Panc1 (cell line): ENCODE results near the gene SLC41A3. TPM values are rescaled to one million over a fixed set of nuclear protein-coding genes. Genes with fewer than 3 reads are reported as not detected.

Source experiments
- ATAC-seq: fragments of 200-7000 bp; cut with Tn5 transposase; 2 replicates; pipeline ENCODE4 v1.9.1; 2020; ENCODE audit warnings: mild to moderate bottlenecking, moderate library complexity
- BruUV-seq: library from RNA; stranded (reverse); fragments of 400-500 nt; replicated peaks from 2 replicates; lab custom pipeline; 2021; lab: Mats Ljungman, UMichigan
- CTCF ChIA-PET: fragments of 300-600 bp; sonication (Branson Sonifier 250); formaldehyde crosslinking; loops from one replicate; lab custom pipeline; 2022; ENCODE audit warnings: antibody characterized with exemption; lab: Charles Lee
- POLR2A ChIA-PET: fragments of 300-600 bp; sonication (Branson Sonifier 250); formaldehyde crosslinking; loops from one replicate; lab custom pipeline; 2022; ENCODE audit warnings: antibody characterized with exemption; lab: Charles Lee
- DNase-seq: peaks from one replicate; pipeline ENCODE4 v3.0.0-alpha.2; 2010; ENCODE audit warnings: low read depth, low spot score
- H3K27ac ChIP-seq: 2 replicates; pipeline ENCODE4 v1.5.1; 2011; ENCODE audit warnings: mild to moderate bottlenecking, low read length, inconsistent platforms
- H3K27me3 ChIP-seq: fragments of 200-500 bp; sonication (Bioruptor generic); 2 replicates; pipeline ENCODE4 v1.6.0; 2014; ENCODE audit warnings: low read length, inconsistent platforms; ENCODE audit not compliant: control insufficient read depth, insufficient read depth
- H3K36me3 ChIP-seq: fragments of 200-500 bp; sonication (Bioruptor generic); 2 replicates; pipeline ENCODE4 v1.5.1; 2014; ENCODE audit warnings: inconsistent platforms, mild to moderate bottlenecking, low read length, moderate library complexity; ENCODE audit not compliant: control insufficient read depth, insufficient read depth
- H3K4me1 ChIP-seq: 2 replicates; pipeline ENCODE4 v1.5.1; 2011; ENCODE audit warnings: inconsistent platforms, mild to moderate bottlenecking, low read length, moderate library complexity; ENCODE audit not compliant: control insufficient read depth, insufficient read depth
- H3K4me3 ChIP-seq, 2 experiments: 2 replicates each; pipeline ENCODE4 v1.5.1; 2011 to 2012; ENCODE audit warnings: low read depth in 2 of 2, low read length in 2 of 2, mild to moderate bottlenecking in 2 of 2, inconsistent platforms in 1 of 2, moderate library complexity in 1 of 2
- H3K9me3 ChIP-seq: fragments of 200-500 bp; sonication (Bioruptor generic); 2 replicates; pipeline ENCODE4 v1.5.1; 2014; ENCODE audit warnings: low read depth, mild to moderate bottlenecking, inconsistent platforms, low read length, moderate library complexity; ENCODE audit not compliant: control insufficient read depth, insufficient read depth
- POLR2AphosphoS5 ChIP-seq: IDR thresholded peaks from 2 replicates; pipeline ENCODE4 v1.6.1; 2012; ENCODE audit warnings: mild to moderate bottlenecking, low read depth, low read length, moderate library complexity
- SIN3A ChIP-seq: IDR thresholded peaks from 2 replicates; pipeline ENCODE4 v1.6.1; 2012; ENCODE audit warnings: low read depth, mild to moderate bottlenecking, low read length, moderate library complexity, borderline replicate concordance; ENCODE audit not compliant: insufficient read depth
- TCF7L2 ChIP-seq: IDR thresholded peaks from 2 replicates; pipeline ENCODE4 v1.6.1; 2011; ENCODE audit warnings: mild to moderate bottlenecking, low read depth, low read length, inconsistent platforms
- in situ Hi-C: cut with HindIII; loops from 2 replicates; pipeline ENCODE4 v1.10.0; 2016; ENCODE audit warnings: low sequenced_read_pairs, low pct_unique_long_range_greater_than_20kb
- intact Hi-C: fragments of 100-400 bp; cut with micrococcal nuclease; formaldehyde crosslinking; loops from one replicate; pipeline ENCODE4 v1.10.0; 2022; ENCODE audit not compliant: unreplicated experiment
- total RNA-seq: library from RNA; stranded (reverse); gene quantifications from one replicate; pipeline ENCODE4 v1.2.1, GENCODE V29; 2021; ENCODE audit not compliant: unreplicated experiment
- TF ChIP-seq, protein P1 (sequence below), 2 experiments: IDR thresholded peaks; 2 replicates each; pipeline ENCODE4 v1.6.1; 2011 to 2012; ENCODE audit warnings: low read depth in 2 of 2, control low read depth in 1 of 2, low read length in 1 of 2, mild to moderate bottlenecking in 1 of 2, moderate library complexity in 1 of 2; ENCODE audit not compliant: insufficient read depth in 1 of 2
- TF ChIP-seq, protein P2 (sequence below): fragments of 450-650 bp; IDR thresholded peaks from 2 replicates; pipeline ENCODE4 v1.5.1; 2017; ENCODE audit warnings: mild to moderate bottlenecking

Gene SLC41A3
- total RNA-seq, 1 experiment from 2014 or later, result 39.0 TPM

- ATAC-seq, result no peak
- Histone ChIP-seq H3K4me1 (no peaks in the 10 kb centered on the region), H3K27ac (no peak overlapping the region), H3K27me3 (no peaks in the 10 kb centered on the region), H3K9me3 (no peaks in the 10 kb centered on the region; the same call in 1 of the 2 replicates), H3K4me3 (no peak overlapping the region), H3K36me3 (no peaks in the 10 kb centered on the region)
- POLR2A ChIA-PET, result no interaction called here
- in situ Hi-C loops (no loop called here), intact Hi-C loops (no loop called here)
- CTCF ChIA-PET, result no interaction called here
- BruUV-seq, result no TSS peak
- no peak for DNase-seq
- TF ChIP-seq, protein P1, sequence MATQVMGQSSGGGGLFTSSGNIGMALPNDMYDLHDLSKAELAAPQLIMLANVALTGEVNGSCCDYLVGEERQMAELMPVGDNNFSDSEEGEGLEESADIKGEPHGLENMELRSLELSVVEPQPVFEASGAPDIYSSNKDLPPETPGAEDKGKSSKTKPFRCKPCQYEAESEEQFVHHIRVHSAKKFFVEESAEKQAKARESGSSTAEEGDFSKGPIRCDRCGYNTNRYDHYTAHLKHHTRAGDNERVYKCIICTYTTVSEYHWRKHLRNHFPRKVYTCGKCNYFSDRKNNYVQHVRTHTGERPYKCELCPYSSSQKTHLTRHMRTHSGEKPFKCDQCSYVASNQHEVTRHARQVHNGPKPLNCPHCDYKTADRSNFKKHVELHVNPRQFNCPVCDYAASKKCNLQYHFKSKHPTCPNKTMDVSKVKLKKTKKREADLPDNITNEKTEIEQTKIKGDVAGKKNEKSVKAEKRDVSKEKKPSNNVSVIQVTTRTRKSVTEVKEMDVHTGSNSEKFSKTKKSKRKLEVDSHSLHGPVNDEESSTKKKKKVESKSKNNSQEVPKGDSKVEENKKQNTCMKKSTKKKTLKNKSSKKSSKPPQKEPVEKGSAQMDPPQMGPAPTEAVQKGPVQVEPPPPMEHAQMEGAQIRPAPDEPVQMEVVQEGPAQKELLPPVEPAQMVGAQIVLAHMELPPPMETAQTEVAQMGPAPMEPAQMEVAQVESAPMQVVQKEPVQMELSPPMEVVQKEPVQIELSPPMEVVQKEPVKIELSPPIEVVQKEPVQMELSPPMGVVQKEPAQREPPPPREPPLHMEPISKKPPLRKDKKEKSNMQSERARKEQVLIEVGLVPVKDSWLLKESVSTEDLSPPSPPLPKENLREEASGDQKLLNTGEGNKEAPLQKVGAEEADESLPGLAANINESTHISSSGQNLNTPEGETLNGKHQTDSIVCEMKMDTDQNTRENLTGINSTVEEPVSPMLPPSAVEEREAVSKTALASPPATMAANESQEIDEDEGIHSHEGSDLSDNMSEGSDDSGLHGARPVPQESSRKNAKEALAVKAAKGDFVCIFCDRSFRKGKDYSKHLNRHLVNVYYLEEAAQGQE (IDR thresholded peaks at IDR 0.05; ENCODE audit: insufficient read depth in 1 of 2, low read depth in 2 of 2, low read length in 1 of 2), result no peak
- TF ChIP-seq SIN3A, result no peak
- no peak for TF ChIP-seq POLR2AphosphoS5
- TF ChIP-seq, protein P2, sequence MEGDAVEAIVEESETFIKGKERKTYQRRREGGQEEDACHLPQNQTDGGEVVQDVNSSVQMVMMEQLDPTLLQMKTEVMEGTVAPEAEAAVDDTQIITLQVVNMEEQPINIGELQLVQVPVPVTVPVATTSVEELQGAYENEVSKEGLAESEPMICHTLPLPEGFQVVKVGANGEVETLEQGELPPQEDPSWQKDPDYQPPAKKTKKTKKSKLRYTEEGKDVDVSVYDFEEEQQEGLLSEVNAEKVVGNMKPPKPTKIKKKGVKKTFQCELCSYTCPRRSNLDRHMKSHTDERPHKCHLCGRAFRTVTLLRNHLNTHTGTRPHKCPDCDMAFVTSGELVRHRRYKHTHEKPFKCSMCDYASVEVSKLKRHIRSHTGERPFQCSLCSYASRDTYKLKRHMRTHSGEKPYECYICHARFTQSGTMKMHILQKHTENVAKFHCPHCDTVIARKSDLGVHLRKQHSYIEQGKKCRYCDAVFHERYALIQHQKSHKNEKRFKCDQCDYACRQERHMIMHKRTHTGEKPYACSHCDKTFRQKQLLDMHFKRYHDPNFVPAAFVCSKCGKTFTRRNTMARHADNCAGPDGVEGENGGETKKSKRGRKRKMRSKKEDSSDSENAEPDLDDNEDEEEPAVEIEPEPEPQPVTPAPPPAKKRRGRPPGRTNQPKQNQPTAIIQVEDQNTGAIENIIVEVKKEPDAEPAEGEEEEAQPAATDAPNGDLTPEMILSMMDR, result no peak
- no peak for TF ChIP-seq TCF7L2
Observed at GRCh38 chr3:126028096-126028495, 55.8 kb downstream of the SLC41A3 start.

DNA sequence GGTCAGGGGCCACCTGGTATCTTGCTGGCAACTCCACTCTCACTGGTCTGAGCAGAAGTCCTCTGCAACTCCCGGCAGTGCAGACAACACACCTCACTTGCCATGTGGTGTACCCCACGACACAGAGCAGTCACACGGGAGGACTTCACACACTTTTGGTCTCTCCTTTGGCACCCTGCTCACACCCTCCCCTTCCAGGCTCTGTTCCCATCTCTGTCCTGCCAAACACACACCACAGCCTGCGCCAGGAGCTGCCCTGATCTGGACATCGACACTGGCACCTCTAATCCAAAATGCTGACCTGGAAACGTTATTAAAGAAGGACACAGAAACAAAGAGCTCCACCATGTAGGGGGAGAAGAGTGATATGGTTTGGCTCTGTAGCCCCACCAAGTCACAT is 57.2 kb downstream of the SLC41A3 start:
- Histone ChIP-seq H3K27ac (no peak overlapping the region), H3K4me1 (no peaks in the 10 kb centered on the region), H3K36me3 (no peaks in the 10 kb centered on the region), H3K4me3 (no peak overlapping the region), H3K9me3 (no peaks in the 10 kb centered on the region; the same call in 1 of the 2 replicates), H3K27me3 (no peaks in the 10 kb centered on the region)
- POLR2A ChIA-PET, result no interaction called here
- ATAC-seq (no peak), DNase-seq (no peak)
- TF ChIP-seq SIN3A, result no peak
- intact Hi-C loops, result no loop called here
- in situ Hi-C loops, result no loop called here
- CTCF ChIA-PET, result no interaction called here
- no TSS peak for BruUV-seq

DNA sequence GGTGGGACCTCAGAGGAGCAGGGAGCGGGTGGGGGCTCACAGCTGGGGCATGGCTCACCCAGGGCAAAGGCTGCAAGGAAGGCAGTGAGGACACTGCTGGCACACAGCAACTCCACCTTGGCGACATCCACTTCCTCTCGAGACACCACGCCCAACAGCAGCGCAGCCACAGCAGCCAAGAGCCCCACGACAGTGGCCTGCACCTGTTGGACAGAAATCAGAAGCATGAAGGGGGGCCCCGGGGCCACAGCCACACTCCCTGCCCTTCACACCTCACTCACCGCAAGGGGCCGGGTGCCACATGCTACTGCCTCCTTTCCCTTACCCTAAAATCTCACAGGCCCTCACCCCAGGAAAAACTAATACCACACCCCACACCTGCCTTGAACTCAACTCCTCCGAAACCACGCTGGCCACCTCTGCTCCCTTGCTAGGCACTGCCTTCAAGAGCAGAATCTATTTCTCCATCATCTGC is 57.6 kb downstream of the SLC41A3 start:
- Histone ChIP-seq H3K27me3 (no peaks in the 10 kb centered on the region), H3K27ac (no peak overlapping the region), H3K4me3 (no peak overlapping the region), H3K36me3 (no peaks in the 10 kb centered on the region), H3K9me3 (no peaks in the 10 kb centered on the region; the same call in 1 of the 2 replicates), H3K4me1 (no peaks in the 10 kb centered on the region)
- CTCF ChIA-PET, result no interaction called here
- DNase-seq, result no peak
- in situ Hi-C loops, result no loop called here
- TF ChIP-seq SIN3A (no peak), POLR2AphosphoS5 (no peak), TCF7L2 (no peak)
- TF ChIP-seq, protein P2, result no peak
- TF ChIP-seq, protein P1 (IDR thresholded peaks at IDR 0.05; ENCODE audit: insufficient read depth in 1 of 2, low read depth in 2 of 2, low read length in 1 of 2), result no peak
- no TSS peak for BruUV-seq
- POLR2A ChIA-PET, result no interaction called here
- ATAC-seq, result no peak
- intact Hi-C loops, result no loop called here
